GM10248 (cell line): ENCODE measurements around the gene FXYD6.

Experiments used
- CTCF ChIA-PET: fragments of 300-600 bp; sonication (Branson Sonifier 250); formaldehyde crosslinking; extraction: SDS; loops from one replicate; lab custom pipeline; 2021; ENCODE audit warnings: antibody characterized with exemption; lab: Yijun Ruan, JAX
- POLR2A ChIA-PET: fragments of 350-650 bp; sonication (Branson Sonifier 250); formaldehyde crosslinking; extraction: SDS; loops from one replicate; lab custom pipeline; 2020; ENCODE audit warnings: antibody characterized with exemption; lab: Yijun Ruan, JAX
- DNase-seq: peaks from one replicate; pipeline ENCODE4 v3.0.0; 2012; ENCODE audit errors: extremely low spot score
- TF ChIP-seq, protein P1 (sequence below): IDR thresholded peaks from 2 replicates; pipeline ENCODE4 v1.5.1; 2012; ENCODE audit warnings: mild to moderate bottlenecking, low read depth; ENCODE audit errors: extremely low read depth, missing control alignments, control extremely low read depth

FXYD6 gene

GRCh38 chr11:117908109-117908895 lies 31.8 kb upstream of the FXYD6 start:
- ChIA-PET CTCF (interaction anchor here (0.8 to 4.7 kb wide), 5 partner anchors 10 to 101 kb away, joined by 3 to 21 read pairs (median 5); no protein-coding TSS in a partner anchor), POLR2A (no interaction called here)
- DNase-seq: no peak
- TF ChIP-seq, protein P1, sequence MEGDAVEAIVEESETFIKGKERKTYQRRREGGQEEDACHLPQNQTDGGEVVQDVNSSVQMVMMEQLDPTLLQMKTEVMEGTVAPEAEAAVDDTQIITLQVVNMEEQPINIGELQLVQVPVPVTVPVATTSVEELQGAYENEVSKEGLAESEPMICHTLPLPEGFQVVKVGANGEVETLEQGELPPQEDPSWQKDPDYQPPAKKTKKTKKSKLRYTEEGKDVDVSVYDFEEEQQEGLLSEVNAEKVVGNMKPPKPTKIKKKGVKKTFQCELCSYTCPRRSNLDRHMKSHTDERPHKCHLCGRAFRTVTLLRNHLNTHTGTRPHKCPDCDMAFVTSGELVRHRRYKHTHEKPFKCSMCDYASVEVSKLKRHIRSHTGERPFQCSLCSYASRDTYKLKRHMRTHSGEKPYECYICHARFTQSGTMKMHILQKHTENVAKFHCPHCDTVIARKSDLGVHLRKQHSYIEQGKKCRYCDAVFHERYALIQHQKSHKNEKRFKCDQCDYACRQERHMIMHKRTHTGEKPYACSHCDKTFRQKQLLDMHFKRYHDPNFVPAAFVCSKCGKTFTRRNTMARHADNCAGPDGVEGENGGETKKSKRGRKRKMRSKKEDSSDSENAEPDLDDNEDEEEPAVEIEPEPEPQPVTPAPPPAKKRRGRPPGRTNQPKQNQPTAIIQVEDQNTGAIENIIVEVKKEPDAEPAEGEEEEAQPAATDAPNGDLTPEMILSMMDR: no peak

- ChIA-PET CTCF (interaction anchor here (0.8 to 4.7 kb wide), 5 partner anchors 11 to 100 kb away, joined by 3 to 21 read pairs (median 5); no protein-coding TSS in a partner anchor), POLR2A (no interaction called here)
- DNase-seq: peak; percentile 67
- TF ChIP-seq, protein P1: no peak
Measured at GRCh38 chr11:117907276-117908108, 31.0 kb upstream of the FXYD6 start.

- TF ChIP-seq, protein P1: no peak
- ChIA-PET CTCF (interaction anchor here (1.6 to 4.7 kb wide), 4 partner anchors 12 to 65 kb away, joined by 5 to 21 read pairs (median 8); no protein-coding TSS in a partner anchor), POLR2A (no interaction called here)
- no peak for DNase-seq
Measured at GRCh38 chr11:117906710-117907109, 30.3 kb upstream of the FXYD6 start.

DNA sequence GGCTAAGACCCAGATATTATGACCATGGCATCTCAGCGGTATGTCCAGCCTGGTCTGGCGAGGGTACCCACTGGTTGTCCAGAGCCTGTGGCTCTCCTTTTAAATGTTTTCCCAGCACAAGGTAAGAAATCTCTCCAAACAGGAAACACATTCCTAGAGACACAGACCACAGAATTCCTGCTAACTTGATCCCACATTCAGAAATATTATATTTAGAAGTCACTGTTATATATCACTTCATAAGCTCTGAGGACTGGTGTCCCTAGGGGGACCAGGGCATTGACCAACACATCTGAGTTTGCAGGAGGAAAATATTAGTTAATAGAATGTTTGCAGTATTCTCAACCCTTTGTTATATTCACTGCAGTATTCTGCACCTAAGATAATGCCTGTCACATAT lies 29.7 kb upstream of the FXYD6 start:
- DNase-seq: no peak
- POLR2A ChIA-PET: no interaction called here
- CTCF ChIA-PET: interaction anchor here (1.6 to 4.7 kb wide), 2 partner anchors 41 to 62 kb away, joined by 6 to 21 read pairs; no protein-coding TSS in a partner anchor
- TF ChIP-seq, protein P1: no peak

DNA sequence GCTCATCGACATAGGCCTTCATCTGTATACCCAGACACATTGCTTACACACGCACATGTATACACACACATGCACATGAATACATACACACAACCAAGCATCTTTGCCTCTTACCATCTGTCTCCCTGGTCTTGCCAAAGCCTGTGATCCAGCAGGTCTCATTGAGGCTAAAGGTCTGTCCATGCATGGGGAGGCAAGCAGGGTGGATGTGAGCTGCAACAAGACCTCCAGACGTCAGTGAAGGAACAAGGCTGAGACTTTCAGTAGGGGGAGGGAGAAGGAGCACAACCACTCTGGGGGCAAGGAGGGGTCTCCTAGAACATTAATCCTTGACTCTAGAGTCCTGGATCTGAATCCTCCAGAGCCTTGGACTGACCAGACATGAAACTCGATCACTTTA lies 29.1 kb upstream of the FXYD6 start:
- ChIA-PET POLR2A (no interaction called here), CTCF (interaction anchor here (0.8 to 4.7 kb wide), 5 partner anchors 41 to 463 kb away, joined by 3 to 21 read pairs (median 6); no protein-coding TSS in a partner anchor)
- no peak for DNase-seq
- TF ChIP-seq, protein P1: no peak
